NCI-H1930 (cell line): ENCODE results near the gene ESYT1.

Experiments used
- DNase-seq, 2 experiments: peaks; one replicate each; lab custom pipeline; 2025; lab: John Stamatoyannopoulos, UW

The ESYT1 gene, protein sequence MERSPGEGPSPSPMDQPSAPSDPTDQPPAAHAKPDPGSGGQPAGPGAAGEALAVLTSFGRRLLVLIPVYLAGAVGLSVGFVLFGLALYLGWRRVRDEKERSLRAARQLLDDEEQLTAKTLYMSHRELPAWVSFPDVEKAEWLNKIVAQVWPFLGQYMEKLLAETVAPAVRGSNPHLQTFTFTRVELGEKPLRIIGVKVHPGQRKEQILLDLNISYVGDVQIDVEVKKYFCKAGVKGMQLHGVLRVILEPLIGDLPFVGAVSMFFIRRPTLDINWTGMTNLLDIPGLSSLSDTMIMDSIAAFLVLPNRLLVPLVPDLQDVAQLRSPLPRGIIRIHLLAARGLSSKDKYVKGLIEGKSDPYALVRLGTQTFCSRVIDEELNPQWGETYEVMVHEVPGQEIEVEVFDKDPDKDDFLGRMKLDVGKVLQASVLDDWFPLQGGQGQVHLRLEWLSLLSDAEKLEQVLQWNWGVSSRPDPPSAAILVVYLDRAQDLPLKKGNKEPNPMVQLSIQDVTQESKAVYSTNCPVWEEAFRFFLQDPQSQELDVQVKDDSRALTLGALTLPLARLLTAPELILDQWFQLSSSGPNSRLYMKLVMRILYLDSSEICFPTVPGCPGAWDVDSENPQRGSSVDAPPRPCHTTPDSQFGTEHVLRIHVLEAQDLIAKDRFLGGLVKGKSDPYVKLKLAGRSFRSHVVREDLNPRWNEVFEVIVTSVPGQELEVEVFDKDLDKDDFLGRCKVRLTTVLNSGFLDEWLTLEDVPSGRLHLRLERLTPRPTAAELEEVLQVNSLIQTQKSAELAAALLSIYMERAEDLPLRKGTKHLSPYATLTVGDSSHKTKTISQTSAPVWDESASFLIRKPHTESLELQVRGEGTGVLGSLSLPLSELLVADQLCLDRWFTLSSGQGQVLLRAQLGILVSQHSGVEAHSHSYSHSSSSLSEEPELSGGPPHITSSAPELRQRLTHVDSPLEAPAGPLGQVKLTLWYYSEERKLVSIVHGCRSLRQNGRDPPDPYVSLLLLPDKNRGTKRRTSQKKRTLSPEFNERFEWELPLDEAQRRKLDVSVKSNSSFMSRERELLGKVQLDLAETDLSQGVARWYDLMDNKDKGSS

DNA sequence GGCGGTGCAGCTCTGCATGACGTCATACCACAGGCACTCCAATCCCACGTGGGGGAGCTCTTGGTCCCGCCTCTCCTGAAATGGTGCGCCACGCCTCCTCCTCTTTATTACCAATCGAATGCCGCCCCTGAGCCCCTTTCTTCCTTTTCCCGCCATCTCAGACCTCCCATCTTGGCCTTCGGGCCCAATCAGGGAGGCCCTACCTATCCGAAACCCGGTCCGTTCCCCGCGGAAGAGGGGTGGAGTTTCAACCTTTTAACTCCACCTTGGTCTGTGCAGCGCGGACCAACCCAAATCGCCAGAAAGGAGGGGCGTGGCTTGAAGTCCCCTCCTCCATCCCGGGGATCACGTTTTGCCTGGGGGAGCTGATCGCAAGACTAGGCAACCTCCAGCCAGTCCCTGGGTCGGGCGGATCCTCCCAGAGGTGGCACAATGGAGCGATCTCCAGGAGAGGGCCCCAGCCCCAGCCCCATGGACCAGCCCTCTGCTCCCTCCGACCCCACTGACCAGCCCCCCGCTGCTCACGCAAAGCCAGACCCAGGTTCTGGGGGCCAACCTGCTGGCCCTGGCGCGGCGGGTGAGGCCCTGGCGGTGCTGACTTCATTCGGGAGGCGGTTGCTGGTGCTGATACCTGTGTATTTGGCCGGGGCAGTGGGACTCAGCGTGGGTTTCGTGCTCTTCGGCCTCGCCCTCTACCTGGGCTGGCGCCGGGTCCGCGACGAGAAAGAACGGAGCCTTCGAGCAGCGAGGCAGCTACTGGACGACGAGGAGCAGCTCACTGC, at the start of gene ESYT1:
Gene ESYT1 (plus strand): TSS at position 380 of the 782 bp plus-strand sequence. CDS start 53 bp downstream, at position 433.
- DNase-seq, result peak; percentile 96 to 98

DNA sequence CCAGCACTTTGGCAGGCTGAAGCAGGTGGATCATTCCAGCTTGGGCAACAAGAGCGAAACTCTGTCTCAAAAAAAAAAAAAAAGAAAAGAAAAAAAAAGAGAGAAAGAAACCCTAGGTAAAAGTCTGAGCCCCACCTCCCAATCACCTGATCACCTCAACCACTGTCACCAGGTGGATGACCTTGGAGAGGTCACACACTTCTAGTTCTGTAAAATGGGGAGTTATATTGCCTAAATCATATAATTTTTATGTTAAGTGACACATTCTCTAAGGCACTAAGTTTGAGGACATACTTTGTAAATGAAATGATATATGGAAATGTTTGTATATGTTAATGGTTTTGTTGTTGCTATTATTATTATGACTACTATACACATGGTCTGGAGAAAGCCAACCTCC, 49.6 kb upstream of the ESYT1 start:
- no peak for DNase-seq

DNA sequence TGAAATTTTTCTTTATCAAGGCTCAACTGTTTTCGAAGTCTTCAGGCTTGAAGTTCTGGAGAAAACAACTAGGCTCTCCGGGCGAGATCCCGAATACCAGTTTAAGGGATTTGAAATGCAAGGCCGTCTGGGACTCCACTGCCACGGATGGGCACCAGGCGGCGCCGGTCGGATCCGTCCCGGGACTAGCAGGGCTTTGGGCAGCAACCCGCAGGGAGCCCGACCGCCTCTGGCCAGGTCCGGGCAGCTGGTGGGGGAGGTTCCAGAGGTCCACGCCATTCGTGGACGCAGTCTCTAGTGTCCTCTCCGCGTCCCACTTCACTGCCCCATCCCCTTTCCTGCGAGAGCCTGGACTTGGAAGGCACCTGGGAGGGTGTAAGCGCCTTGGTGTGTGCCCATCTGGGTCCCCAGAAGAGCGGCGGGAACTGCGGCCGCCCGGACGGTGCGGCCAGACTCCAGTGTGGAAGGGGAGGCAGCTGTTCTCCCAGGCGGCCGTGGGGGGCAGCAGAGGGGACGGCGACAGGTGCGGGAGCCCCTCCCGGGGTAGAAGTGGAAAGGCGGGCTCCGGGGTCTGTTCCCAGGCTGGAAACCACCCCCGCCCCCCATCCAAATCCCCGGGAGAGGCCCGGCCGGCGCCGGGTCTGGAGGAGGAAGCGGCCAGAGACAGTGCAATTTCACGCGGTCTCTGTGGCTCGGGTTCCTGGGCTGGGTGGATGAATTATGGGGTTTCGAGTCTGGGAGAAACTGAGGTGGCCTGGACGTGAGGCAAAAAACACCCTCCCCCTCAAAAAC, 48.9 kb upstream of the ESYT1 start:
- DNase-seq, result peak in 1 of 2 experiments; percentile 64

DNA sequence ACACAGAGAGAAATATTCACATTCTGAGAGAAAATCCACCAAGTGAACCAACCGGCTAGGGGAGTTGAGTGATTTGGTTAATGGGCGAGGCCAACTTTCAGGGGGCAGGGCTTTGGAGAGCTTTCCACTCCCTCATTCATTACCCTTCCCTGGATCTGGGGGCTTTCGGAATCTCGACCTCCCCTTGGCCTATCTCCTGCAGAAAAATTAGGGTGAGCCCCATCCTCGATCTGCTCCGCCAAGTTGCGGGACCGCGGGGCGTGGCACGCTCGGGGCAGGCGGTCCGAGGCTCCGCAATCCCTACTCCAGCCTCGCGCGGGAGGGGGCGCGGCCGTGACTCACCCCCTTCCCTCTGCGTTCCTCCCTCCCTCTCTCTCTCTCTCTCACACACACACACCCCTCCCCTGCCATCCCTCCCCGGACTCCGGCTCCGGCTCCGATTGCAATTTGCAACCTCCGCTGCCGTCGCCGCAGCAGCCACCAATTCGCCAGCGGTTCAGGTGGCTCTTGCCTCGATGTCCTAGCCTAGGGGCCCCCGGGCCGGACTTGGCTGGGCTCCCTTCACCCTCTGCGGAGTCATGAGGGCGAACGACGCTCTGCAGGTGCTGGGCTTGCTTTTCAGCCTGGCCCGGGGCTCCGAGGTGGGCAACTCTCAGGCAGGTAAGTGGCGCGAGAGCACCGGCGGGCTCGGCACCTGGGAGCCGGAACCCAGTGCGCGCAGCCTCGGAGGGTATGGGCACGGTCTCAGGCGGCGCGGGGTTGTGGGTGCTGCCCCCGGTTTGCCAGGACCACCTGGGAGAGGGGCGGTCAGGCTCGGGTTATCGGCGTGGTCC, 48.1 kb upstream of the ESYT1 start, which contains the start of gene ERBB3:
Gene ERBB3 (plus strand): TSS at position 443 of the 833 bp plus-strand sequence. CDS start 136 bp downstream, at position 579.
- peak in 1 of 2 experiments; percentile 43 for DNase-seq

DNA sequence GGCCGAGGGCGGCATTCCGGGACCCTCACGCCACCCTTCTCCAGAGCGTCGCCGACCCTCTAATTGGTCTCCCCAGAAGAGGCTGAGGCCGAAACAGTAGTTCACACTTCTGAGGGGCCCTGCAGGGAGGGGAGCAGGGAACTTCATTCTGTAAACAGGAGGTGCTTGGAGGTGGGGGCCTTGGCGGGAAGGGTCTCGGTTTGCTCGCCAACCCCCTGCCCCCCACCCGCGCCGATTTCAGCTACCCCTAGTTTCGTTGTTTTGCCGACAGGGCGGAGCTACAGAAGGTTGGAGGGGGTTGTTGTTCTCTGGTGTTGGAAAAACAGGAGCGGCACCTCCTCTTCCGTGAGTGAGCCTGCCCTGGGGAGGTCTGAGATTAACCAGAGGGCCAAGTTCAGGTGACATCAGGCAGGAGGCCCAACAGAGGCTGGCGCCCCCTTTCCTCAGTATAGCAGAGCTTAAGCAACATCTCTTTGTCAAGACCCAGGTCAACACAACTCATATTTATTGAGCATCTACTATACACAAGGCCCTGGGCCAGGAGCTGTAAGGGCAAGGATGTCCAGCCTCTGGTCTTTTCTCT, 47.4 kb upstream of the ESYT1 start:
- DNase-seq, result no peak

DNA sequence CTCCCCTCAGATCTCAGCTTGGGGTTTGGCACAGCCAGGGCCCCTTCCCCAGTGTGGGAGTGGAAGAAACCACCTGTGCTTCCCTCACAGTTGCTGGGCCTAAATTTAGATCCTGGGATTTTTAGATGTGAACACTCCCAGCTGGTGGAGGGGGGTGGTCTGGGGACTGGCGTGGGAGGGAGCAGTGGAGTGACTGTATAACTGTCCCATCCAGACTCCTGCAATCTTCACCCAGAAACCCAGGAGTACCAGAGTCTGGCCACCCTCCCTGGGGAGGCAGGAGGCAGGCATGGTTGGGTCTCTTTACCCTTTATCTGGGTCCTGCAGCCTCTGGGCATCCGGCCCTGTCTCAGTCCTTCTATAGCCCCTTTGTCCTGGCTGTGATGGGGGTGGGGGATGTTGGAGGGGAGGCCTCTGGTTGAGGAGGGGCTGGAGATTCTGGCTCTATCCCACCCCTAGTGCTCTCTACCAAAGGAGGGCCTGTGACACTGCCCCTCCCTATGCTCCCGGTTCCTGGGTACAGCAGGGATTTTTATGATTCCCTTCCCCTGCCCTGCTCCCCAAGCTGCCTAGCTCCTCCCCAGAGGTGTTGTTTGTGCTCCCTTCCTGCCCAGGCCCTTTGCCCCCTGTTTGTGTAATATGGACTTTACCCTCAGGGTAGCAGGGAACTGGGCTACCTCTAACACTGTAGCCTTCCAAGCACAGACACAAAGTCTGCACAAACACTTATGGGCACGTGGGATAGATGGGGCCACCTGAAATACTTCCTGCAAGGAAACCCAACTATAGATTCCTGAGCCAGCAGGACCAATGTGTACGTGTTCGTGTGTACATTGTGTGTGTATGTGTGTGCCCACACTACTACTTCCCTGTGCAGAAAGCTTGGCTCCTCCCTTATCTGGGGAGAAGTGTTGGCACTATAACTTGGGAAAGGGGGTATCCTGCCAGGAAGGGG, 46.4 kb upstream of the ESYT1 start:
- no peak for DNase-seq

DNA sequence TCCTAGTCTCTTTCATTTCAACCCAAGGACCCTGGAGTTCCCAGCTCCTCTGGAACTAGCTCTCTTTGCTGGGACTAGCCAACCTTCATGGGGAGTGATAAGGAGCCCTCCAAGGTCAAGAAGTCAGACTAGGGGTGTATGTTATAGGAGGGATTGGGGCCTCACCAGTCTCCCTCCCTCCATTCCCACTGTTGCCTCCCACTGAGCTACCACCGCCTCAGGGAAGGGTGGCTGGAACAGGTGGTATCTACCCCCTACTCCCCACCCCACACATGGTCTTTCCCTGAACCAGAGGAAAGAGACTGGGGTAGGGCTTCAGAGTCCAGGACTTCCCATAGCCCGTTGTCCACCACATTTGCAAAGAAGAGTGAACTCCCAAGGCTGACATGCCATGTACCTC, 45.7 kb upstream of the ESYT1 start:
- DNase-seq, result no peak

DNA sequence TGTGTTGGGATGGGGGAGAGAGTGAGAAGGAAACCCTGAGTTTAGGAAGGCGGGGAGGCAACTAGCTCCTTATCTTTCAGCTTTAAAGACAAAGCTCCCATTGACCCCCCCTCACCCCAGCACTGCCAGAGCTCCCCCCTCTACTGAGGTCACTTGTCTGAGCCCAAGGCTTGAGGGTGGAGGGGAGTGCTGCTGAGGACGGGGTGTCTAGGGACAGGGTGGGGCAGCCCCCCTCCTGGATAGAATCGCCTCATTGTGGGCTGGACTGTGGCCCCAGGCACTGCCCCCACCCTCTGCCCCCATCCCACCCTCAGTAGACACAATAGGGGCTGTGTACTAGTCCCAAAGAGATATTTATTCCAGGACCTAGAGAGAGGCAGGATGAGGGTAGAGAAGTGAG, 45.1 kb upstream of the ESYT1 start:
- DNase-seq, result no peak

DNA sequence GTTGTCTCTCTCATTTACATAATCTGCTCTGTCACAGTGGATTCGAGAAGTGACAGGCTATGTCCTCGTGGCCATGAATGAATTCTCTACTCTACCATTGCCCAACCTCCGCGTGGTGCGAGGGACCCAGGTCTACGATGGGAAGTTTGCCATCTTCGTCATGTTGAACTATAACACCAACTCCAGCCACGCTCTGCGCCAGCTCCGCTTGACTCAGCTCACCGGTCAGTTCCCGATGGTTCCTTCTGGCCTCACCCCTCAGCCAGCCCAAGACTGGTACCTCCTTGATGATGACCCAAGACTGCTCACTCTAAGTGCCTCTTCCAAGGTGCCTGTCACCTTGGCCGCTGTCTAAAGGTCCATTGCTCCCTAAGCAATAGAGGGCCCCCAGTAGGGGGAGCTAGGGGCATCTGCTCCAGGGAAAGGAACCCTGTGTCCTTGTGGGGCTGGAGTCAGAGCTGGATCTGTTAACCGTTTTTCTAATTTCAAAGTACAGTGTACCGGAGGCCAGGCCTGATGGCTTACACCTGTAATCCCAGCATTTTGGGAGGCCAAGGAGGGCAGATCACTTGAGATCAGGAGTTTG, 43.0 kb upstream of the ESYT1 start:
- peak in 1 of 2 experiments; percentile 12 for DNase-seq

DNA sequence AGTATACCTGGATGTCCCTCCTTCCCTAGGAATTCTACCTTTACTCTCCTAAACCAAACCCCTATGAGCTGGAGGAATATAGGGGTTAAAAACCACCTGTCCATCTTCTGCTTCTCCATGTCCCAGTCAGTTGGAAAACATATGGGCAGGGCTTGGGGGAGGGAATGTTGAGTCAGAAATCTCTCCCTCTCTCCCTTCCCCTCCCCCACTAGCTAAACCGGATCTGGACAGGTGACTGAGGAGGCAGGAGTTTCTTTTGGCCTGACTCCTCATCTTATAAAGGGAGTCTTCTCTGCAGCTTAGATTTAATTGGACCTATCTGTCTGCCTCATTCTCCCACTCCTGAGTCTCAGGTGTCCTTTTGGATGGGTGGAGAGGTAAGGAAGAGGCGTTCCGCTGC, 42.0 kb upstream of the ESYT1 start:
- no peak for DNase-seq

DNA sequence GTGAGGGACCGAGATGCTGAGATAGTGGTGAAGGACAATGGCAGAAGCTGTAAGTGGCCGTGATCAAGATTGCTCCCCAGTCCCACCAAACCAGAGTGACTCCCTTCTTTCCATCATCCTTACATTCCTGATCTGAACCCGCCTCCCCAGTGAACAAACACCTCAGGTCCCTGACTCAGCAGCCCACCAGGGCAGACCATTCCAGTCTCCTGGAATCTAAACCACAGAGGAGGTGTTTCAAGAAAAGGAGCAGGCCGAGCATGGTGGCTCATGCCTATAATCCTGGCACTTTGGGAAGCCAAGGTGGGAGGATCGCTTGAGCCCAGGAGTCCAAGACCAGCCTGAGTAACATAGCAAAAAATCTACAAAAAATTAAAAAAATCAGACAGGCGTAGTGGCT, 41.5 kb upstream of the ESYT1 start:
- no peak for DNase-seq

DNA sequence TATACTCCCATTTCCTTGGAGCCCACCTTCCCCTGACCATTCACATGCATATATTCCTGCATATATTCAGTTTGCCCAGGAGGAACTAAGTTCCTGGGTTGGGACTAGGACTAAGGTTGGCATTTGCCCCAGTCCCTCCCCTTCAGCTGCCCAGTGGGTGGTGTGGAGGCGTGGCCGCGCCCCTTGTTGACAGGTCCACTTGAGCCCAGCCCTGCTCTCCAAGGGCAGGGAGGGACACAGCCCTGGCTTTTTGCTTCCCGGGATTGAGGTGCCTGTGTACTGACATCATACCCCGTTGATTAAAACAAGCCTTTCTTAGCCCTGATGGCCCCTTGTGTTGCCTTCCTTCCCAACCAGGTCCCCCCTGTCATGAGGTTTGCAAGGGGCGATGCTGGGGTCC, 40.8 kb upstream of the ESYT1 start:
- no peak for DNase-seq

DNA sequence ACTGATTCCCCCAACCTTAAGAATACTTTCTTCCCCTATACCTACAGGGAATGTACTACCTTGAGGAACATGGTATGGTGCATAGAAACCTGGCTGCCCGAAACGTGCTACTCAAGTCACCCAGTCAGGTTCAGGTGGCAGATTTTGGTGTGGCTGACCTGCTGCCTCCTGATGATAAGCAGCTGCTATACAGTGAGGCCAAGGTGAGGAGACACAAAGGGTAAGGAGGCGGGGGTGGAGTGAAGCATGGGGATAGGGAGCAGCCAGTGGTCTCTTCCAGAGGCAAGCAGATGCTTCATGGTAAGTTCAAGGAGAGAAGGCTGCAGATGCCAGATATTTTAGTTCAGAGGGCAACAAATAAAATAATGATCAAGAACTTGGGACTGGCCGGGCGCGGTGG, 30.3 kb upstream of the ESYT1 start:
- no peak for DNase-seq

DNA sequence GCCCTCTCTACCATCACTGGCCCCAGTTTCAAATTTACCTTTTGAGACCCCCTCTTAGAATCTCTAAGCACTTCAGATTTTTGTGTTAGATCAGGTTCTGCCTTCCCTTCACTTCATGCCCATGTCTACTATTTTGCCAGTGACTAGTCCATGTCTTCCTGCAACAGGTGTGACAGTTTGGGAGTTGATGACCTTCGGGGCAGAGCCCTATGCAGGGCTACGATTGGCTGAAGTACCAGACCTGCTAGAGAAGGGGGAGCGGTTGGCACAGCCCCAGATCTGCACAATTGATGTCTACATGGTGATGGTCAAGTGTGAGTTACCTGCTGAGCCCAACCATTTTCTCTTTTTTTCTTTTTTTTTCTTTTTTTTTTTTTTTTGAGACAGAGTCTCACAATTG, 29.5 kb upstream of the ESYT1 start:
- DNase-seq, result no peak

DNA sequence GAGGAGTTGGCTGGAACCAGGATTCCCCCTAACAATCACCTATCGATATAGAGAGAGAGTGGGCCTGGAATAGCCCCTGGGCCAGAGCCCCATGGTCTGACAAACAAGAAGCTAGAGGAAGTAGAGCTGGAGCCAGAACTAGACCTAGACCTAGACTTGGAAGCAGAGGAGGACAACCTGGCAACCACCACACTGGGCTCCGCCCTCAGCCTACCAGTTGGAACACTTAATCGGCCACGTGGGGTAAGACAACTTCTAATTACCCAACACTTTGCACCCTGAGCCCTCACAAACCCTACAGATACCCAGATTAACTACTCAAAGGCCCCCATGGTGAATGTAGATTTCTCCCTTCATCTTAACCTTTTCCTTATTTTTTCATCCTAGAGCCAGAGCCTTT, 28.3 kb upstream of the ESYT1 start:
- no peak for DNase-seq

DNA sequence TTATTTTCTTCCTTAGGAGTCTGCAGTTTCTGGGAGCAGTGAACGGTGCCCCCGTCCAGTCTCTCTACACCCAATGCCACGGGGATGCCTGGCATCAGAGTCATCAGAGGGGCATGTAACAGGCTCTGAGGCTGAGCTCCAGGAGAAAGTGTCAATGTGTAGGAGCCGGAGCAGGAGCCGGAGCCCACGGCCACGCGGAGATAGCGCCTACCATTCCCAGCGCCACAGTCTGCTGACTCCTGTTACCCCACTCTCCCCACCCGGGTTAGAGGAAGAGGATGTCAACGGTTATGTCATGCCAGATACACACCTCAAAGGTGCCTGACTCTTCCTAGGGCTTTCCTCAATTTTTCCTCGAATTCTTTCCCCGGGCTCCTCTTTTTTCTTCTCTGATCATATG, 27.0 kb upstream of the ESYT1 start:
- no peak for DNase-seq

DNA sequence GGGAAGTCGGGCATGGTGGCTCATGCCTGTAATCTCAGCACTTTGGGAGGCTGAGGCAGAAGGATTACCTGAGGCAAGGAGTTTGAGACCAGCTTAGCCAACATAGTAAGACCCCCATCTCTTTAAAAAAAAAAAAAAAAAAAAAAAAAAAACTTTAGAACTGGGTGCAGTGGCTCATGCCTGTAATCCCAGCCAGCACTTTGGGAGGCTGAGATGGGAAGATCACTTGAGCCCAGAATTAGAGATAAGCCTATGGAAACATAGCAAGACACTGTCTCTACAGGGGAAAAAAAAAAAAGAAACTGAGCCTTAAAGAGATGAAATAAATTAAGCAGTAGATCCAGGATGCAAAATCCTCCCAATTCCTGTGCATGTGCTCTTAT, 25.4 kb upstream of the ESYT1 start:
- no peak for DNase-seq
